H1 (cell line): ENCODE data around the gene PLEKHG4. TPM values are rescaled to one million over a fixed set of nuclear protein-coding genes. Genes with fewer than 3 reads are reported as not detected.

Experiments used
- ASH2L ChIP-seq: fragments of 200-600, 300-600 bp; sonication (generic); IDR thresholded peaks from one replicate; pipeline ENCODE4 v1.7.1; 2017; ENCODE audit warnings: low read length
- CTBP2 ChIP-seq: IDR thresholded peaks from 2 replicates; pipeline ENCODE4 v1.7.0; 2011; ENCODE audit warnings: borderline replicate concordance, mild to moderate bottlenecking, moderate library complexity, mixed read lengths, low read length; ENCODE audit not compliant: insufficient read depth, insufficient read length
- RNF2 ChIP-seq: fragments of 200-900, 300-1000 bp; sonication (generic); IDR thresholded peaks from 2 replicates; pipeline ENCODE4 v1.7.1; 2016; ENCODE audit warnings: borderline replicate concordance, low read depth, mild to moderate bottlenecking, antibody characterized with exemption, low read length; ENCODE audit not compliant: poor library complexity, severe bottlenecking; ENCODE audit errors: missing control alignments
- SIX5 ChIP-seq: IDR thresholded peaks from 2 replicates; pipeline ENCODE4 v1.6.1; 2011; ENCODE audit warnings: mild to moderate bottlenecking, low read depth, low read length
- SP2 ChIP-seq: IDR thresholded peaks from 2 replicates; pipeline ENCODE4 v1.6.1; 2012; ENCODE audit warnings: mild to moderate bottlenecking, low read length, inconsistent platforms
- YY1 ChIP-seq: IDR thresholded peaks from 2 replicates; pipeline ENCODE4 v1.6.1; 2011; ENCODE audit warnings: low read depth, mild to moderate bottlenecking, low read length
- polyA plus RNA-seq, 7 experiments: library from polyadenylated mRNA; depleted of rRNA in 3 of 7; stranded (reverse) in 5 of 7; unstranded in 2 of 7; fragments of >200 nt in 5 of 7; fragments of 200-250 nt in 2 of 7; gene quantifications; 1 replicate in 5 of 7; 2 replicates in 1 of 7; 4 replicates in 1 of 7; pipeline versions ENCODE4 v1.2.1 to v1.2.3, GENCODE V29; 2011 to 2013; ENCODE audit warnings: missing spikeins in 2 of 7, mixed read lengths in 2 of 7
- total RNA-seq: library from RNA; stranded (reverse); fragmentation: NEBNext Ultra II Directional; extraction: Animal tissue kit (Norgen Biotek cat#: 25700); gene quantifications from 2 replicates; pipeline ENCODE4 v1.2.1, GENCODE V29; 2021

The PLEKHG4 gene
- total and polyA plus RNA-seq, 2 of the 8 experiments (the other 6 are each of a cell fraction or from before 2014, with no cell fraction given): 7.7 to 11.1 TPM

GRCh38 chr16:67237396-67238277 lies 41.7 kb upstream of the PLEKHG4 start (continued):
- TF ChIP-seq RNF2 (no peak), CTBP2 (no peak), SP2 (no peak), SIX5 (no peak), YY1 (no peak), ASH2L (no peak)
